Smooth muscle cell (in vitro differentiated cells): ENCODE measurements around the gene NGB. TPM values are rescaled to one million over a fixed set of nuclear protein-coding genes. Genes with fewer than 3 reads are reported as not detected.

Source experiments
- DNase-seq: peaks from one replicate; lab custom pipeline; 2025; ENCODE audit not compliant: unreplicated experiment; lab: John Stamatoyannopoulos, UW
- H2AFZ ChIP-seq: fragments of 200-600 bp; sonication (generic); 2 replicates; pipeline ENCODE4 v1.6.0; 2016; ENCODE audit warnings: antibody characterized with exemption, low read depth, mild to moderate bottlenecking
- H3F3A ChIP-seq: fragments of 200-600 bp; sonication (generic); 2 replicates; pipeline ENCODE4 v1.6.0; 2017; ENCODE audit warnings: antibody characterized with exemption, low read depth
- H3K27ac ChIP-seq: fragments of 200-600 bp; sonication (generic); 2 replicates; pipeline ENCODE4 v1.5.1; 2016; ENCODE audit warnings: low read depth, mild to moderate bottlenecking
- H3K27me3 ChIP-seq: fragments of 200-600 bp; sonication (generic); 2 replicates; pipeline ENCODE4 v1.6.1; 2016; ENCODE audit warnings: low read depth, mild to moderate bottlenecking
- H3K36me3 ChIP-seq: fragments of 200-600 bp; sonication (generic); 2 replicates; pipeline ENCODE4 v1.5.1; 2016; ENCODE audit warnings: low read depth
- H3K4me1 ChIP-seq: fragments of 200-600 bp; sonication (generic); 2 replicates; pipeline ENCODE4 v1.5.1; 2016; ENCODE audit warnings: low read depth
- H3K4me2 ChIP-seq: fragments of 200-600 bp; sonication (generic); 2 replicates; pipeline ENCODE4 v1.6.0; 2016; ENCODE audit warnings: mild to moderate bottlenecking
- H3K4me3 ChIP-seq: fragments of 200-600 bp; sonication (generic); 2 replicates; pipeline ENCODE4 v1.5.1; 2016; ENCODE audit warnings: mild to moderate bottlenecking
- H3K79me2 ChIP-seq: fragments of 200-600 bp; sonication (generic); 2 replicates; pipeline ENCODE4 v1.6.0; 2016; ENCODE audit warnings: low read depth, mild to moderate bottlenecking
- H3K9ac ChIP-seq: fragments of 200-600 bp; sonication (generic); 2 replicates; pipeline ENCODE4 v1.6.0; 2016; ENCODE audit warnings: low read depth
- H3K9me3 ChIP-seq: fragments of 200-600 bp; sonication (generic); replicated peaks from 2 replicates; pipeline ENCODE4 v1.5.1; 2016; ENCODE audit warnings: low read depth
- H4K20me1 ChIP-seq: fragments of 200-600 bp; sonication (generic); 2 replicates; pipeline ENCODE4 v1.6.0; 2016; ENCODE audit warnings: low read depth
- WGBS: methylation state at CpG from one replicate; pipeline ENCODE4 v1.1.7; 2016; ENCODE audit warnings: low lambda C conversion rate; 5-methylcytosine and 5-hydroxymethylcytosine counted together
- polyA plus RNA-seq: library from polyadenylated mRNA; unstranded; fragments of >200 nt; fragmentation: Nextera tagmentation; extraction: Ambion mirVana; gene quantifications from 2 replicates; pipeline ENCODE4 v1.2.1, GENCODE V29; 2016
- total RNA-seq: library from RNA; depleted of rRNA; stranded (reverse); fragments of >200 nt; gene quantifications from 2 replicates; pipeline ENCODE4 v1.2.3, GENCODE V29; 2014
- TF ChIP-seq, protein P1 (sequence below): fragments of 200-600 bp; sonication (generic); IDR thresholded peaks from 2 replicates; pipeline ENCODE4 v1.5.1; 2017; ENCODE audit warnings: borderline replicate concordance, mild to moderate bottlenecking, antibody characterized with exemption; ENCODE audit not compliant: insufficient read depth, poor library complexity, severe bottlenecking

Gene NGB
- total and polyA plus RNA-seq, 2 experiments from 2014 or later: not detected

DNA sequence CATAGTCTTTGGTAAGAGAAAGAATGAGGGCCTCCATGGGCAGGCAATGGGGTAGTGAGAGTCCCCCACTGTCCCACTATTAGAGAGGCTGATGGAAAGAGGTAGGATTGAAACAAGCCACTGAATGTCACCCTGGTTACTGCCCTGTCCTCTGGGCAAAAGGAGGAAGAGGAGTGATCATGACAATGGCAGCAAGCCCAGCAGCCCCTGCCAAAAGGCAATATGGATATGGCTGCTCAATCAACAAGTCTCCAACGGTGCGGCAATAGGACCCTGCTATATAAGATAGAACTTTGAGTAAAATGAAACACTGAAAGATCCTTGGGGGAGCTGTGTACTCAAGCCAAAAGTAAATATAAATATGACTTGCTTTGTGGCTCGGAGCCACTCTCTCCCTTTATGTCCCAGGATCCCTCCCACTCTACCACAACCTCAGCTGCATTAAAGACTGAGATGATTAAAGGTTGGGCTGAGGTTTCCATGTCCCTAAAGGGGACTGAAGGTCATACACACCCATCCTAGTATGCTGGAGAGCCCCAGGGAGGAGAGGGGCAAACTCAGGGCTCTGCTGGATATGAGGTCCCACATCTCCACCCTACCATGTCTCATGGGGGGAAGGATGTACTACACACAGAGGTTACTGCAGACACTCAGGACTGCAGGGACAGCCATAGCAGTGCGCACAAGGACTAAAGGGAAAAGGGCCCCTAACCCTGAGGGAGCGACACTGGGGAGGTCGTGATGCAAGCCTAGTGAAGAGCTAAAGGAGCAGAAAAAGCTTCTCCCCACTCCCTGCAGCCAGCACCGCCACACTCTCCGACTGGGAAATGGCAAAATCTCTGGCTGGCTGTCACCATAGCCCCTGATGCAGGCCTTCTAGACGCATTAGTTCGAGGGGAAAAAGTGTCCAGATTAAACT lies 43.8 kb upstream of the NGB start:
- Histone ChIP-seq H4K20me1 (peaks cover 5% of the 10 kb centered on the region), H3F3A (peaks cover 10% of the 10 kb centered on the region), H3K4me2 (peak overlapping the region; percentile 34), H3K79me2 (peaks cover 47% of the 10 kb centered on the region), H3K36me3 (no peaks in the 10 kb centered on the region), H2AFZ (no peak overlapping the region), H3K4me1 (peaks cover 17% of the 10 kb centered on the region), H3K9ac (no peak overlapping the region), H3K27ac (peak overlapping the region; percentile 90), H3K27me3 (no peaks in the 10 kb centered on the region), H3K4me3 (no peak overlapping the region), H3K9me3 (no peaks in the 10 kb centered on the region)
- 60% methylated on average over 10 of the region's 10 CpGs for WGBS
- no peak for DNase-seq
- TF ChIP-seq, protein P1, sequence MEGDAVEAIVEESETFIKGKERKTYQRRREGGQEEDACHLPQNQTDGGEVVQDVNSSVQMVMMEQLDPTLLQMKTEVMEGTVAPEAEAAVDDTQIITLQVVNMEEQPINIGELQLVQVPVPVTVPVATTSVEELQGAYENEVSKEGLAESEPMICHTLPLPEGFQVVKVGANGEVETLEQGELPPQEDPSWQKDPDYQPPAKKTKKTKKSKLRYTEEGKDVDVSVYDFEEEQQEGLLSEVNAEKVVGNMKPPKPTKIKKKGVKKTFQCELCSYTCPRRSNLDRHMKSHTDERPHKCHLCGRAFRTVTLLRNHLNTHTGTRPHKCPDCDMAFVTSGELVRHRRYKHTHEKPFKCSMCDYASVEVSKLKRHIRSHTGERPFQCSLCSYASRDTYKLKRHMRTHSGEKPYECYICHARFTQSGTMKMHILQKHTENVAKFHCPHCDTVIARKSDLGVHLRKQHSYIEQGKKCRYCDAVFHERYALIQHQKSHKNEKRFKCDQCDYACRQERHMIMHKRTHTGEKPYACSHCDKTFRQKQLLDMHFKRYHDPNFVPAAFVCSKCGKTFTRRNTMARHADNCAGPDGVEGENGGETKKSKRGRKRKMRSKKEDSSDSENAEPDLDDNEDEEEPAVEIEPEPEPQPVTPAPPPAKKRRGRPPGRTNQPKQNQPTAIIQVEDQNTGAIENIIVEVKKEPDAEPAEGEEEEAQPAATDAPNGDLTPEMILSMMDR: no peak

DNA sequence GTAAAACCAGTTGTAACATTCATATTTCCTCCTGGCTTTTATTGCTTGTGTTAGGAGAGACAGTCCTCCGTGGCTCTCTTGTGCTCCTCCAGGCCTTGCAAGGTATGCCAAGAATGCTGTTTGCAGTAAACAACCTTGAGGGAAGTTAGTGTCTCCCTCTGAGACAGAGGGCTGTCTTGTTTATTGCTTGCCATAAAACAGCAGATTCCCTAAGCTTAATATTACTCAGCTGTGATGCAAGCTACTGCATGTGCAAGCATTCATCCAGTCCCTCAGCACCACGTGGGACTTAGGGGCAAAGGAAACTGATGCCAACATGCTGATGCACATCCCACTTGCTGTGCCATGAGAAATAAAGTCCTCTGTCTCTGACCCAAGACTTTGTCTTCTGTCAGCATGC lies 43.0 kb upstream of the NGB start:
- H3K9me3 ChIP-seq: no peaks in the 10 kb centered on the region
- H3K36me3 ChIP-seq: no peaks in the 10 kb centered on the region
- DNase-seq: no peak
- peaks cover 41% of the 10 kb centered on the region for H3K79me2 ChIP-seq
- peak overlapping the region; percentile 52 for H3K9ac ChIP-seq
- H3K4me1 ChIP-seq: peaks cover 14% of the 10 kb centered on the region
- 3% methylated on average over 2 of the region's 2 CpGs for WGBS
- no peaks in the 10 kb centered on the region for H3K27me3 ChIP-seq
- peak overlapping the region; percentile 48 for H3K4me2 ChIP-seq
- peaks cover 5% of the 10 kb centered on the region for H4K20me1 ChIP-seq
- peaks cover 10% of the 10 kb centered on the region for H3F3A ChIP-seq
- TF ChIP-seq, protein P1: no peak
- H2AFZ ChIP-seq: no peak overlapping the region
- H3K4me3 ChIP-seq: no peak overlapping the region
- peak overlapping the region; percentile 90 for H3K27ac ChIP-seq

DNA sequence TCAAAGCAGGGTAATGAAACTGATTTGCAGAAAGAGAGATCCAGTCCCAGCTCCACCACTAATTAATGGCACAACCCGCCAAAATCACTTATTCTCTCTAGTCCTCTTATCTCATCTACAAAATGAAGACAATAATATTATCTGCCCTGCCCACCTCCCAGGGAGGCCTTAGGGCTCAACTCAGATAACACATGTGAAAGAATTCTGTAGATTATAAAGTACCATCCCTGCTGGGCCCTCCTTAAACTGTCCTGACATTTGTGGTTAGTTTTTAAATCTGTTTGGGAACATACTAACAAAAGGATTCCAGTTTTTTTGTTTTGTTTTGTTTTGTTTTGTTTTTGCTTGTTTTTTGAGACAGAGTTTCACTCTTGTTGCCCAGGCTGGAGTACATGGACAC lies 42.4 kb upstream of the NGB start:
- Histone ChIP-seq H3K9ac (peak overlapping the region; percentile 52), H4K20me1 (peaks cover 5% of the 10 kb centered on the region), H3K79me2 (peaks cover 36% of the 10 kb centered on the region), H3K4me1 (peaks cover 14% of the 10 kb centered on the region), H3K4me2 (peak overlapping the region; percentile 48), H2AFZ (no peak overlapping the region), H3K27me3 (no peaks in the 10 kb centered on the region), H3K27ac (peak overlapping the region; percentile 90), H3K36me3 (no peaks in the 10 kb centered on the region), H3F3A (peaks cover 10% of the 10 kb centered on the region), H3K4me3 (no peak overlapping the region), H3K9me3 (no peaks in the 10 kb centered on the region)
- 41% methylated on average over 1 of the region's 1 CpG for WGBS
- TF ChIP-seq, protein P1: no peak
- DNase-seq: no peak

DNA sequence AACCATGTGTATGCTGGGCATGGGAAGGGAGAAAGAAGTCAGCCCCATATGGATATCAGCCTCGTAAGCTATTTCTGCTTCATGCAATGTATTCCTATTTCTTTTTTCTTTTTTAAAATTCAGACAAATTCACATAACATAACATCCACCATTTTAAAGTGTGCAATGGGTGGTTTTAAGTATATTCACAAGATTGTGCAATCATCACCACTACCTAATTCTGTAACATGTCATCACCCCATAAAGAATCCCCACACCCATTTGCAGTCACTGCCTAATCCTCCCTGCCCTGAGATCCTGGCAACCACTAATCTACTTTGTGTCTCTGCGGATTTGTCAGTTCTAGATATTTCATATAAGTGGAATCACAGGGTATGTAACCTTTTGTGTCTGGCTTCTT lies 40.2 kb upstream of the NGB start:
- Histone ChIP-seq H2AFZ (no peak overlapping the region), H3K27me3 (no peaks in the 10 kb centered on the region), H4K20me1 (peaks cover 5% of the 10 kb centered on the region), H3K4me2 (peak overlapping the region; percentile 59), H3K9me3 (no peaks in the 10 kb centered on the region), H3K9ac (no peak overlapping the region), H3K36me3 (no peaks in the 10 kb centered on the region), H3K4me1 (peaks cover 28% of the 10 kb centered on the region), H3K4me3 (no peak overlapping the region), H3K27ac (peak overlapping the region; percentile 90), H3K79me2 (peaks cover 20% of the 10 kb centered on the region), H3F3A (peaks cover 10% of the 10 kb centered on the region)
- no peak for DNase-seq
- 46% methylated on average over 2 of the region's 2 CpGs for WGBS
- TF ChIP-seq, protein P1: no peak
